ENCODE results near the gene HIC1.

HIC1 gene

DNA sequence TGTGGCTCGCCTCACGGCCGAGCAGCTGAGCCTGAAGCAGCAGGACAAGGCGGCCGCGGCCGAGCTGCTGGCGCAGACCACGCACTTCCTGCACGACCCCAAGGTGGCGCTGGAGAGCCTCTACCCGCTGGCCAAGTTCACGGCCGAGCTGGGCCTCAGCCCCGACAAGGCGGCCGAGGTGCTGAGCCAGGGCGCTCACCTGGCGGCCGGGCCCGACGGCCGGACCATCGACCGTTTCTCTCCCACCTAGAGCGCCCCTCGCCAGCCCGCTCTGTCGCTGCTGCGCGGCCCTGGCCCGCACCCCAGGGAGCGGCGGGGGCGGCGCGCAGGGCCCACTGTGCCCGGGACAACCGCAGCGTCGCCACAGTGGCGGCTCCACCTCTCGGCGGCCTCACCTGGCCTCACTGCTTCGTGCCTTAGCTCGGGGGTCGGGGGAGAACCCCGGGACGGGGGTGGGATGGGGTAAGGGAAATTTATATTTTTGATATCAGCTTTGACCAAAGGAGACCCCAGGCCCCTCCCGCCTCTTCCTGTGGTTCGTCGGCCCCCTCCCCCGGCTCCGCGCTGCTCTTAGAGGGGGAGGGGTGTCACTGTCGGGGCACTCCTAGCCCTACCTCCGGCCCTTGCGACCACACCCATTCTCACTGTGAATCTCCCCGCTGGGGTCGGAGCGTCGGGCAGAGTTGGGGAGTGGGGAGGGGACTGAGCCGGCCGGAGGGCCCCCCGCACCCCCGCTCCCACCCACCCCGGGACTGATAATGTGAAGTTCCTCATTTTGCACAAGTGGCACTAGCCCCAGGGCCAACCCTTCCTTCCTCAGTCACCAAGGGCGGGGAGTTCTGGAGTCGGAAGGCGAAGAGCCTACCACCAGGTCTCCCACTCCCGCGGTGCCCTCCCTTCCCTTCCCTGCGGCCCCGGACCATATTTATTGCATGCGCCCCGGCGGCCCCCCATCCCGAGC is 4.0 kb downstream of the HIC1 start:
- in situ Hi-C loops (cut with MboI; ENCODE audit: low sequenced_read_pairs): no loop called here

DNA sequence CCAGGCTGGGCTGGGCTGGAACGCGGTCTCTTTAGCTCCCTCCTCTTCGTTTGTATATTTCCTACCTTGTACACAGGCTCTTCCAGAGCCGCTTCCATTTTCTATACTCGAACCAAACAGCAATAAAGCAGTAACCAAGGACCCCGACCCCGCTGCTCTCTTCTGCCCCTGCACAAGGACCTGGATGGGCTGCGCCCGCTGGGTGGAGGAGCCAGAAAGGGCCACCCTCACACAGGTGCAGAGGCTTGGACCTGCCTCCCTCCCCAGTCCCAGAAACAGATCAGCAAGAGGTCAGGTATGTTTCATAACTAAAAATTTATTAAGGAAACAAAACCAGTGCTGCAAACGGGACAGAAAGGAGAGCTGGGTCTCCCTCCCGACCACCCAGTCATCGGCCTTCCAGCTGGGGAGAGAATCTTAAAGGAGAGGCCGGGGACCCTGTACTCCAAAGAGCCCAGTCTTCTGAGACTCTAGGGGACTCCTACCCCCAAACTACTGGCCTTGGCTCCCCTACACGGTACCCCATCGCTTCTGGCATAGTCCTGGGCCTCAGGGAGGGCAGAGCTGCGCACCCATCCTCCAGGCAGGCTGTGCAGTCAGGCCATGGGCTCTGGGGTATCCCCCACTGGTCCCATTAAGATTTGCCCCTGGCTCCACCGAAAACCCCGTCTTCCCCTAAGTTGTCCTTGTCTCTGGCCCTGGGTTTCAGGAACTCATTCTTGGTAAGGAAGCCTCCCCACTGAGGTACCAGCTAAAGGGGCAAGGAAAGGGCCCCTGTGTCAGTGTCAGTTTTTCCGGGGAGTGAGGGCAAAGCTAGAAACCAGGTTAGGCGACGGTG is 4.9 kb downstream of the HIC1 start:
- in situ Hi-C loops (cut with MboI; ENCODE audit: low sequenced_read_pairs): no loop called here

DNA sequence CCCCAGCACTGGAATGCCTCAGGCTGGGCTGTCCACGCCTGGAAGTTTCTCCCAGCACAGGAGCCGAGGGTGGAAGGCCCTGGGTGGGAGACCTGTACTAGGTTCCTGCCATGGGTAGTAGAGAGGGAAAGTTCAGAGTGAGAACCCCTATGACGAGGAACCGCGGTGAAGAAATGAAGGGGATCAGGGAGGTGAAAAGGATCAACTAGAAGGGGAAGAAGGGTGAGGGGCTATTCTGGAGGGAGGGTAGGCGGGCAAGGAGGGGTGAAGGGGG is 5.4 kb downstream of the HIC1 start:
- in situ Hi-C loops (cut with MboI; ENCODE audit: low sequenced_read_pairs): no loop called here

DNA sequence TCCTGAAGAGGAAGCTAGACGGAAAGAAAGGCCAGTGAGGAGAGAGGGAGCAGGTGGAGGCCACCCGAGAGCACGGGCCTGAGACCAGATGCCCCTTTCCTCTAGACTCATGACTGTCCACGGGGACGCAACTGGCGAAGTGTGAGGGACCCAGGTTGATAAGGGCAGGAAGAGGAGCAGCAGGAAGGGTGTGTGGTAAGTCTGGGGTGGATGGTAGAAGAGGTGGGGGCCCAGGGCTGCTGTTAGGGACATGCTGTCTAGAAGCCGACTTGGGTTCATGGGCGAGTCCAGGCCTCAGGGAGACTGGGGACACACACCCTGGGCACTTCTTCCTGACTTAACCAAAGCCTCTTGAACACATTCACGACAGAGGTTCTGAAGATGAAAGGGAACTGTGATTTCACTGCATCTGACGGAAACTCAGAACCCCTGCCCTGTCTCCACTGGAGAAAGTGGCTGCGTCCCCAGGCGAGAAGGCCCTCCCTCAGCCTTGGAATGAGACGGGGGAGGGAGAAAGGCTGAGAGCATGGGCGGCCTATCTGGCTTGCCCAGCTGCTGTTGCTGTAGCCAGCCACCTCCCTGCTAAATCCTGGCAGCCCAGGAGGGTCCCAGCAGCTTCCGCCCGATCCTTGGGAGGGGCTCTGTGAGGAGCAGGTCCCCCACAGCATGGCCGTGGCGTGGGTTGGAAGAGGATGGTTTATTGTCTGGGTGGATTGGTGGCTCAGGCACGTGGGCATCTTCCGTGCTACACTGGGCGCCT is 6.0 kb downstream of the HIC1 start:
- in situ Hi-C loops (cut with MboI; ENCODE audit: low sequenced_read_pairs): no loop called here

DNA sequence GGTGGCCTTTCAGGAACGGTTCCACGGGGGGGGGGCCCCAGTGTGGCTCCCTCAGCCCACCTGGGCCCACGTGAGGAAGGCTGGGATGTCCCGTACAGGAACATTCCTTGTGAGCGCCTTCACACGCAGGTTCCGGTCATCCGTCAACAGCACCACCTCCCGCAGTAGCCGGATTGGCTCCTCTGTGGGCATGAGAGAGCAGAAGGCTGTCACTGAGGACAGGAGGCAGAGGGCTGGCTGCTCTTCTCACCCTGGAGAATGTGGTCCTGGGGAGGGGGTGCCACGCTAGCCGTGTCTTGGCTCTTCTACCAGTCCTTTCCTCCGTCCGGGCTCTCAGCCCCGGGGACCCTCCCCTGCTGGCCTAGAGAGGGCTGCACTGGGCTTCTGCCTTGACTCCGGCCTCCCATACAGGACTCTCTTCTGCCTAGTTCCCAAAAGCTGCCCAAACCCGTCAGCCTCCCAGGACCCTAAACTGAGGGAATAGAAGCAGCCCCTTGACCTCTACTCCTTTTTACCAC is 6.6 kb downstream of the HIC1 start:
- in situ Hi-C loops (cut with MboI; ENCODE audit: low sequenced_read_pairs): no loop called here

DNA sequence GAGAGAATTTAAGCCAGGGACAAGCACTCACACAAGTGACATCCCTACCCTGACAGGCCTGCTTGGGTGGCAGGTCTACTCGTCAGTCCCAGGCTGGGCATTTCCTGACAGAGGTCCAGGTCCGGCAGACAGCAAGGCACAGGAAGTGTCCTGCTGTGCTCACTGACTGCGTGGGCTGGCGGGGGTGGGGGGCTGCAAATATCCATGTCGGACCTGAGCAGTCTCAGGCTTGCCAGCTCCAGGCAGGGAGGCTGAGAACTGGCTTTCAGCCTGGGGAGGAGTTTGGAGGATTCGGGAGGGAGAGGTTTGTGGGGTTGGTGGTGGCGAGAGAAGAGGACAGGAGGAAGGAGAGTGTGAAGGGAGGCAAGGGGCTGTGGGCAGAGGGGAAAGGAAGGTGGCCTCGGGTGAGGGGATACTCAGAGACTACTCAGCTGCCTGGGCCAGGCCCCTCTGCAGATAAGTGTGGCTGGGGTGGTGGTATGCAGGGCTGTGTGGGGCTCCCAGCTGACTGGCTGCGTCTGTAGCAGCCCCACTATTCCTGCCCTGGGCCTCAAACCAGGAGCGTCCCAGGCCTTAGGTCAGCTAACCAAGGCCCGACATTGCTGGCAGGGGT is 7.8 kb downstream of the HIC1 start:
- in situ Hi-C loops (cut with MboI; ENCODE audit: low sequenced_read_pairs): no loop called here

DNA sequence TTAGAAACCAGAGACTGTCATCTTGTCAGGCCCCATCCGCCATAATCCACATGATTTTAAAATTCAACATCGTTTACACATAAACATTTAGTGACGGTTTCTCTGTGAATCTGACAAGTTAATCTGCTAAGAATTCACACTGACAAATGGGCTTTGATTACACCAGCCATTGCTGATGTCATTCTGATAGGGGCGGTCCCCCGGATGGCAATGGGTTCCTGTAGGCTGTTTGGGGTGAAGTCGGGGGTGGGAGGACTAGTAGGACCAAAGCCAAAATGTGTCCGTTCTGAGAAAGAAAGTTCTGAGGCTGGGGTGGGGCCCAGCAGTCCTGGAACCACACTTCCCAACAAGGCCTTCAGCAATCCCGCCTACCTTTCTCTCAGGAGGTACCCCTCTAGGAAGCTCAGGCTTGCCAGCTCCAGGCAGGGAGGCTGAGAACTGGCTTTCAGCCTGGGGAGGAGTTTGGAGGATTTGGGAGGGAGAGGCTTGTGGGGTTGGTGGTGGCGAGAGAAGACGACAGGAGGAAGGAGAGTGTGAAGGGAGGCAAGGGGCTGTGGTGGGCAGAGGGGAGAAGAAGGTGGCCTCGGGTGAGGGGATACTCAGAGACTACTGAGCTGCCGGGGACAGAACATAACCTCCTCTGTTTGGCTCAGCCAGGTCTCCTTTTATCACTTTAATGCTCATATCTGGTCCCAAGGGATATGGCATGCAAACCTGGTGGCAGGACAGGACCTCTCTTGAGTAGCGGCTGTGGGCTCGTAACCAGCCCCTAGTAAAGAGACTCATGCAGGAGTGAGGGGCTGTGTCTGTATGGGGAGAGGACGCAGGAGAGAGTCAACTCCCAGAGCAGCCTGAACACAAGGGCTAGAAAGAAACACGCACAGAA is 8.6 kb downstream of the HIC1 start:
- in situ Hi-C loops (cut with MboI; ENCODE audit: low sequenced_read_pairs): no loop called here

DNA sequence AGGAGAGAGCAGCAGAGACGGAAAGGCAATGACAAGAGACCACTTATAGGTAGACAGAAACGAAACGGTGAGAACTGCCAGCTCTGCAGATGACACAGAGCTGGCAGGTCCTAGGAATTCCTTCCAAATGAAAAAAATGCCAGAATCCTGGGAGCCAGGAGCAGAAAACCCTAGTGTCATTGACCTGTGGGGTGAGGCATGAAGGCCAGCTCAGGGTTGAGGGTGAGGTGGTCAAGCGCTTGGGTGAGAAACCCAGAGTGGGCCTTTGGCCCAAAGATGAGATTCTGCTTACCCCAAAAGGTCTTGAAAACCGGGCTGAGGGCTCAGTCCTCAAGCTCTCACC is 9.2 kb downstream of the HIC1 start:
- in situ Hi-C loops (cut with MboI; ENCODE audit: low sequenced_read_pairs): no loop called here

DNA sequence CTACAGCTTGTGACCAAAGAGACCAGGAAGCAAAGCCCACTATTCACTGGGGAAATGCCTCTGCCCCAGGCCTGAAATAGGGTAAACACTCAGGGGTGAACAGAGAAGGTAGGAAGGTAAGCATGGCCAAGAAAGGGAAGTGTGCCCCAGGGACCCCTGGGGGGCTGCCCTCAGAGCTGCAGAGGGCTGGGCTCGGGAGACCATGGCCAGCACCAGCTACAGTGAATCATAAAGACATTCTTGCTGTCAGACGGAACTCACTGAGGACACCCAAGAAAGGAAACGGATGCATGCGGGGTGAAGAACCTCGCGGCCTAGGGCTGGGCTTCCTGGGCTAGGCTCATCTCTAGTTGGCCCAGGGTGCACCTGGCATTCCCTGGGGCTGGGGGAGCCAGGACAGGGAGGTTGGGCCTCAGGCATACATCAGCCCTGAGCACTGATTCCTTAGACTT is 9.6 kb downstream of the HIC1 start:
- in situ Hi-C loops (cut with MboI; ENCODE audit: low sequenced_read_pairs): no loop called here

DNA sequence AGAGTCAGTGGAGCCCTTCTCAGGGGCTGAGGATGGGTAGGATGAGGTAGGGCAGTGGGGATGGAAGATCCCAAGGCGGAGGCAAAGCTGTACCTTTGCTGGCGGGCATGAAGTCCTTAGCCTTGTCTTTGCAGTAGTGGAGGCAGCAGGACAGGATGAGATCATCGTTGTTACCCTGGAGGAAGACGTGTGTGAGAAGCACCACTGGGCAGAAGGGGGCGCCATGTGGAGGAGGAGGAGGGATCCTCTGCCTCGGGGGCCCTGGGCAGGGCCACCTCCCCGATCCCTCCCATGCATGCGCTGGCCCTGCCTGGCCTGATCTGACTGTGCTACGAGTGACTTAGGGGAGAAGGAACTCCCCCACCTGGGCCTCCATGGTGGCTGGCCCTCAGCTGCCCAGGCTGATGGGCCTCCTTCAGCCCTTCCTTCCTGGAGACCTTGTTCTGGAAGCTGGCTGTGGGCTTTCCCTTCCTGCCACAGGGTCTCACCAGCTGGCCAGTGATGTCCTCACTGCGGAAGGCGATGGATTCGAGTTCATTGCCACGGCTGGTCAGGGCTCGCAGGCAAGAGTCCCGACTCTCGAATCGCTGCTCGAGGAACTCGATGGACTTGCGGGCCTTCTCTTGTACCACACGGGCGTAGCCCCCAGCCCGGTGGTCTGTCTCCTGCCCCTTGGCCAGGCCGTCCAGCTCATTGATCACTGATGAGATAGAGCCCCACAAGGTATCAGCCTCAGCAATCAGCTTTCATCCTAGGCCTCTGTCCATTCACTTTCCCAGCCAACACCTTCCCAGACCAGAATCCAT is 10.3 kb downstream of the HIC1 start:
- in situ Hi-C loops (cut with MboI; ENCODE audit: low sequenced_read_pairs): no loop called here

DNA sequence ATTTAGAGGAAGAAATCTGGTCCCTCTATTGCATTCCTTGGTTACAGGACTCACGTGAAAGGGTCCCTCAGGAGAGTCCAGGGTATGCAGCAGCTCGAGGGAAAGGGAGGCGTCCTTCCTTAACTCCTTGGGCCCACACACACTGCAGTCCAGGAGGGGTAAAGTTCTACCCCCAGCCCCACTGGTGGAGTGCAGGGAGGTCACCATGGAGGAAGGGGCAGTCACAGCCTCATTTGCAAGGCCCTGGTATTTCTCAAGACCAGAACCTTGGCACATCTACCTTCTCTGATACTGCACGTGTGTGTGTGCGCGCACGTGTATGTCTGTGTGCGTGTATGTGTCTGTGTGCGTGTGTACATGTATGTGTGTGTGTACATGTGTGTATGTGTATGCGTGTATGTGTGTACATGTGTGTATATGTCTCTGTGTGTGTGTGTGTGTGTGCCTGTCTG is 11.1 kb downstream of the HIC1 start:
- in situ Hi-C loops (cut with MboI; ENCODE audit: low sequenced_read_pairs): no loop called here

DNA sequence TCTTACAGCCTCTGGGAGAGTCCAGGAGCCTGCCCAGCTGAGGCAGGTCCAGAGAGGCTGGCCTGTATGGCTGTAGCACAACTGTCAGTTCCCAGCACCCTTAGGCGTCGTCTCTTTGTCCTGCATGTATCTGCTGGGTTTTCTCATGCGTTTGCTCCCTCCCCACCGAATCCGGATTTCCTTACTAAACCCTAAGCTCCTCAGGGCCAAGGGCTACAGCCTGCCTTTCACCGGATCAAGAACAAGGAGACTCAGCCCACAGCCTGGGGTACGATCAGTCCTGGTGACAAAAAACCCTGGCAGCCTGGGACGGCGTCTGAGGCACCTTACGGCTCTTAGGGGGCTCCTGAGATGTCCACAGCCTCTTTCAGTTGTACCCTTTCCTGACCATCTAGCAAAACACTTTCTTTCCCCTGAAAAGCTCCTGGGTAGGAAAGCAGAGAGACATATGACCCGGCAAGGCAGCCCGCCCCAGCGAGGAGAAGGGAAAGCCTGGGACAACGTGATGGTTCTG is 12.2 kb downstream of the HIC1 start:
- in situ Hi-C loops (cut with MboI; ENCODE audit: low sequenced_read_pairs): no loop called here

DNA sequence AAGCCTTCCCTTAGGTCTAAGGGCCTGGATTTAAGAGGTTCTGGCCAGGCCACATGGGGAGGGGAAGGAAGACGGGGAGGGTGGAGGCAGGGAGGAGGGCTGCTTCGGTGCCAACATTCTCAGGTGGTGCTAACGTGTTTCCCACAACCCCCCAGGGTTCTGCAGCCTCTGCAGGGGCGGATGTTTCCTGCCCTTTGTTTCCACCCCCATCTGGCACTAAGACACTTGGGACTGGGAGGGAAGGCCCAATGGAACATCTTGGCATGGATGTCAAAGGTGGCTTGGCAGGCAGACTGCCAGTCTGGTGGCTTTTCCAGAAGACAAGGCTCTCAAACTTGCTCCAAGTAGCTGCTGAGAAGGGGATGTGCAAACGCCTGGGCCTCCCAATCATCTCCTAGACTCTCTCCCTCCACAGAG is 12.7 kb downstream of the HIC1 start:
- in situ Hi-C loops (cut with MboI; ENCODE audit: low sequenced_read_pairs): no loop called here

DNA sequence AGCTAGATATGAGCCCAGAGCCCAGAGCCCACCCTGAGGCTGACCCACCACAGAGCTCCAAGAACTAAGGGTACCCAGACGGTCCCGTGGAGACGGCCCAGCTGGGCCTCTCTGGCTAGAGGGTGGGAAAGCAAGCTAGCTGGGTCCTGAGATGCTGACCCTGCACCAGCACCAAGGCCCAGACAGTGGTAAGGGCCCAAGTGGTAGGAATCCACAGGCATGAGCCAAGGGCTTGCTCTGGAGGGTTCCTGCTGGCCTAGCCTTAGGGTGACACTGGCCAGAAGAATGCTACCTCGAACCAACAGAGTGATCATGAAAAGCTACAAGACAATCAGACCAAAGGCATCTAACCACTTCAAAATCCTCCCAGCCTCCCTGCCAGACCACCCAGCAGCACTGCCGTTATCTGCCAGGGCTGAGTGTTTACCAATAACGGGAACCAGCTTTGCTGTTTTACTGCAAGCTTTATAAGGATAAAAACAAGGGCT is 13.2 kb downstream of the HIC1 start:
- in situ Hi-C loops (cut with MboI; ENCODE audit: low sequenced_read_pairs): no loop called here

DNA sequence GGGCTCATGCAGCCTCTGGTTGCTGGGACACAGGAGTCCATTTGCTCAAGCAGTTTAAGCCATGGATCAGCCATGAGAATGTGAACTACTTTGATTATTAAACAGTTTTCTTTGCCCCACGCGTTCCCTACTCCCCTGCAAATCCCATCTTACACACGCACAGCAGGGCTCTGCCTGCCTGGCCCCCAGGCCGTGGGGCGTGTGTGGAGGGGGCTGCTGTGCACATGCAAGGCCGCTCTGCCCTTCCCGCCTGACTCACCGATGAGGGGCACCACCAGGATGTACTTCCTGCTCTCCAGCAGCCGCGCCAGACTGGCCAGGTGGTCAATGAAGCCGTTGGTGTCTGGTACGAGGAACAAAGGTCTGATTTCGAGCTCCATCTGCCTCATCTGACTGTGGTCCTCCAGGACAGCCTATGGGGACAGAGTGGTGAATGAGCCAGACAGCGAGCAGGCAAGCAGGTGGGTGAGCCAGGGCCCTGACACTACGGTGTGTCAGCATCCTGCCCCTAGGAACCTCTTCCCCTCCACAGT is 13.7 kb downstream of the HIC1 start:
- in situ Hi-C loops (cut with MboI; ENCODE audit: low sequenced_read_pairs): no loop called here

DNA sequence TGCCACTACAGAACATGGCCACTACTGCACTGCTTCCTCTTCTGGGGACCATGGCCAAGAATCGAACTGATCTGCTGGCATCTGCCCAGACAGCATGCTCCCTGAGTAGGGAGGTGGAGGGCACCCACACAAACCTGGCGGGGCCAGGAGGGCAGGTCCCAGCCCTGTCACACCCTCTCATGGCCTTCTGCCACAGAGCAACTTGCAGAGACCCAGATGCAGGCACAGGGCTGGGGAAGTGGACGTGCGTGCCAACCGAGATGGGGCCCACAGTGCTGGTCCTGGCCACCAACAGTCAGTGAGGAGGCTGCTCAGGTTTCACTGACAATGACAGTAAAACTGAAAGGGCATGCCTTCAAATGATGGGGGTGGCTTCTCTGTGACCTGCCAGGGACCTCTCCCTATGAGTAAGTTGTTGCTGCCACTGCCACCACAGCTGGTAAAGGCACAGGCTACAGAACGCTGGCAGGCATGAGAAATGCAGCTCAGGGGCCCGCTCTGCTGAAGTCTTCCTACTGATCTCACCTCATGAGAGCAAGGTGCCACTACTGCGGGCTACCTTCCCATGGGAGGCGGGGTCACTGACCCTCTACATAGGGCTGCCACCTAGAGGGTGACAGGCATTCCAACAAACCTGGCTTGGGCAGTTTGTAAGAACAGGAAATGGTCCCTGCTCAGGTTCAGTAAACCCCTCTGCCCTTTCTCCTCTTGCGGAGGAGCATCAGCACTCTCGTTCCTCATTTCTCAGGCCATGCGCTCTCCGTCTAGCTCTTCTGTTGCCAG is 15.5 kb downstream of the HIC1 start:
- in situ Hi-C loops (cut with MboI; ENCODE audit: low sequenced_read_pairs): no loop called here

DNA sequence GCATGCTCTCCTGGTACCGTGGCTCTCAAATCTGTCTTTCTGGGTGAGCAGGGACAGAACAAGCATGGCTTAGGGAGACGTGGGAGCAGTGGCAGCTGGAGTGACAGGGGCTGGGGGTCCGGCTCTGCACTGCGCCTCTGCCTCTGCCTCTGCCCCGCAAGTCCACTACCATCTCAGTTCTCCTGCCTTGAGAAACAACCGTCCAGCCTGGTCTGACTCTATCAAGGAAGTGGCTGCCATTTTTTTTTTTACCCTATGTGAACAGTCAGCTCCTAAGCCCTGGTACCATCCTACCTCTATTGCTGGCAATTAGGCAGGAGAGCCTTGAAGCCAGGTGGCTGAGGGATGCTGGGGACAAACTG is 16.1 kb downstream of the HIC1 start:
- in situ Hi-C loops (cut with MboI; ENCODE audit: low sequenced_read_pairs): no loop called here
